Stimulated activated CD4-positive, alpha-beta T cell treated with anti-CD3 and anti-CD28 coated beads, Interleukin-12 subunit alpha, Interleukin-12 subunit beta, amount 100 ng/mL, for 48 hours (primary cell): ENCODE results near the gene NLN.
"Not testable (repeated sequence)": the region's sequence is repeated elsewhere in the genome, so short reads cannot be mapped to it uniquely, and the experiment has no call there.

Experiments used
- DNase-seq, 3 donors: peaks; one replicate each; pipeline ENCODE4 v3.0.0-alpha.2; 2020; ENCODE audit warnings: low read depth in 2 of 3, low spot score in 1 of 3

NLN gene

GRCh38 chr5:65732046-65732445 lies 10.0 kb downstream of the NLN start:
- not testable (repeated sequence) for DNase-seq

- not testable (repeated sequence) for DNase-seq
Measured at GRCh38 chr5:65734196-65734775, 12.3 kb downstream of the NLN start.

DNA sequence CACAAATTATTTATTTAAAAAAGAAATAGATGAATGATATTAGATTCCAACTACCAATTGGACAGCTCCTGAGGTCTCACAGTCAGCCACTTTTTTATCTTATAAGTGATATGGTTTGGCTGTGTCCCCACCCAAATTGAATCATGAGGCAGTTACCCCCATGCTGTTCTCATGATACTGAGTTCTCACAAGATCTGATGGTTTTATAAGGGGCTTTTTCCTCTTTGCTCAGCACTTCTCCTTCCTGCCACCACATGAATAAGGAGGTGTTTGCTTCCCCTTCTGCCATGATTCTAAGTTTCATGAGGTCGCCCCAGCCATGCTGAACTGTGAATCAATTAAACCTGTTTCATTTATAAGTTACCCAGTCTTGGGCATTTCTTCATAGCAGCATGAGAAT lies 12.9 kb downstream of the NLN start:
- no peak for DNase-seq

DNA sequence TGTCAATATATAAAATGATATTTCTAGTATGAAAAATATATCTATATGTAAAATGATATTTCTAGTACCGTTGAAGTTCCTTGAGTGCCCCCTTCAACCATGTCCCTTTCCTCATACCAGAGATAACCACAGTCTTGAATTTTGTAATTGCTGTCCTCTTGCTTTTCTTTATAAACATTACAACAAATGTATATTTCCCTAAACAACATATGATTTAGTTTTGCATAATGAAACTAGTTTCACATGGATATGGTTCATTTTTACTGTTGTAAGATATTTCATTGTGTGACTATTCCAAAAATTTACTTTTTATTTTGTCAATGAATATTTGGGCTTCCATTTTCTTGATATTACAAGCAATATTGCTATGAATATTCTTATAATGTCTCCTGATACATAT lies 14.0 kb downstream of the NLN start:
- no peak for DNase-seq

GRCh38 chr5:65737842-65738241 lies 15.8 kb downstream of the NLN start:
- DNase-seq = no peak

- no peak for DNase-seq
Measured at GRCh38 chr5:65738305-65738704, 16.3 kb downstream of the NLN start.

GRCh38 chr5:65739162-65739561 lies 17.2 kb downstream of the NLN start:
- no peak for DNase-seq

DNA sequence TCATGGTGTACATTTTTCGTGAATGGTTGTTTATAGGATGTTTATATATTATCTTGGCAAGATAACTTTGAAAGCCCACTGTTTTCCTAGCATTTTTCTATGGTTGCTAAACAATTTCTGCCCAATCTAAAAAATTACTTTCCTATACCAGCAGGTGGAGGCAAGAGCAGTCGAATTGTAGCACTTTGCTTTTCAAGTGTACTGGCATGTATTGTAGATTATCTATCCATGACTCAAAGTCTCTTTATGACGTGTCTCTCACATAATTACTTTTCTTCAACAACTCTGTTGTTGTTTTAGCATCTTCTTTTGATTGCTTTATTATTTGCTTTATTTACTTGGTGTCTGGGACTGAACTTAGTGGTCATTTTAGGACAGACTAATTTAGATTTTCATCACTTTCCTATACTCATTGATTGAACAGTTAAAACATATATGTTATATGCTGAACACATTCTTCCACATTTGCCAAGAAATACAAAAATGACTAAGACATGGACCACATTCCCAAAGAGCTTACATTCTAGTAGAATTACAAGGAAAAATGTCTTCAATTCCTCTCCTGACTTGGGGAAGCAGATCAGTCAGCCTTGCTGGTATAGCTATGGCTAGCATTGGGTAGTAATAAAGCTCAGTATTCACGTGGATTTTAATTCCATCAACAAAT lies 20.7 kb downstream of the NLN start:
- no peak for DNase-seq

GRCh38 chr5:65749221-65749844 lies 27.3 kb downstream of the NLN start:
- DNase-seq = no peak

DNA sequence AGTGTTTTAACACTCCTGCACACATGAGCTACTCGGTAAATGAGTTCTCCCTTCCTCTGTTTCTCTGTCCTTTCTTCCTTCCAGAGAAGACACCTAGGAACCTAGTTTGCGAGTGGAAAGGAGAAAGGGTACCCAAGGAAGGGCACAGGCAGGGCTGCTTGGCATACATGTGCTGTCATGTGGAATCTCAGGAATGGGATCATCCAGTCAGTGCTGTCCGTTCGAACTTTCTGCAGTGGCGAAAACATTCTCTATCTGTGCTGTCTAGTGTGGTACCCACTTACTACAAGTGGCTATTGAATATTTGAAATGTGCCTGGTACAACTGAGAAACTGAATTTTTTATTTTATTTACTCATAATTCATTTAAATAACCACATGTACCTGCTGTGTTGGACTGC lies 28.0 kb downstream of the NLN start:
- DNase-seq = no peak

GRCh38 chr5:65750938-65751337 lies 28.9 kb downstream of the NLN start:
- DNase-seq = no peak

DNA sequence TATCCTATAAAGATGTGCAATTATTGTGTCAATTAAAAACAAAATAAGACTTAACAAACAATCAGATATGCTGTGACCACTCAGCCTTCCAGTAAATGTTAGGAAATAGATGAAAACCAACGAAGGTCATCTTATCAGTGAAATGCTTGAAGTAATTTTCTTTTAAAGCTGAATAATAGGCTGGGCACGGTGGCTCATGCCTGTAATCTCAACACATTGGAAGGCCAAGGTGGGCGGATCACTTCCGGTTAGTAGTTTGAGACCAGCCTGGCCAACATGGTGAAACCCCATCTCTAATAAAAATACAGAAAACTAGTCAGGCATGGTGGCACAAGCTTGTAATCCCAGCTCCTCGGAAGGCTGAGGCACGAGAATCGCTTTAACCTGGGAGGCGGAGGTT lies 31.2 kb downstream of the NLN start:
- no peak for DNase-seq

- no peak for DNase-seq
Measured at GRCh38 chr5:65758546-65759144, 36.6 kb downstream of the NLN start.

DNA sequence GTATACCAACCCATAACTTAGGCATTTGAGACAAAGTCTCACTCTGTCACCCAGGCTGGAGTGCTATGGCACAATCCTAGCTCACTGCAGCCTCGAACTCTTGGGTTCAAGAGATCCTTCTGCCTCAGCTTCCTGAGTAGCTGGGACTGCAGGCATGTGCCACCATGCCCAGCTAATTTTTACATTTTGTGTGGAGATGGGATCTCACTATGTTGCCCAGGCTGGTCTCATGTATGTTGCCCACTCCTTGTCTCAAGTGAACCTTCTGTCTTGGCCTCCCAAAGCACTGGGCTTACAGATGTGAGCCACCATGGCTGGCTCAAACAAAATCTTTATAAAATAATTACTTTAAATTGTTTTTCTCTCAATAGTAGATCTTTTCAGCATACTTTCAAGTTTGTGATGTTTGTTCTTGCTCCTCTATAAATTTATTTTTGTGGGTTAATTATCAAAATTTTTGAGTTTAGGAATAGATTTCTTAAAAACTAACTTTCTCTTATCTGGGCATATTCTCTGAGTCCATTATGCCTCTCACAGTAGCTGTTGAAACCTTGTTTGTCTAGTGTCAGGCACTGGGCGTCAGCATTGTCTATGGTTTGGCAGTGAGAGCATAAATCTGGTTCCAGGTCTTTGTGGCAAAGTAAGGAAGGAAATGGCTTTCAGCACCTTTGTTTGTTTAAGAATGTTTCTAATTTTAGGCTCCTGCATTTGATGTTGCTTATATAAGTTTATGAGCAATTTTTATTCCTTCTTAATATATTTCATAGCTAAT lies 38.7 kb downstream of the NLN start:
- DNase-seq = no peak

DNA sequence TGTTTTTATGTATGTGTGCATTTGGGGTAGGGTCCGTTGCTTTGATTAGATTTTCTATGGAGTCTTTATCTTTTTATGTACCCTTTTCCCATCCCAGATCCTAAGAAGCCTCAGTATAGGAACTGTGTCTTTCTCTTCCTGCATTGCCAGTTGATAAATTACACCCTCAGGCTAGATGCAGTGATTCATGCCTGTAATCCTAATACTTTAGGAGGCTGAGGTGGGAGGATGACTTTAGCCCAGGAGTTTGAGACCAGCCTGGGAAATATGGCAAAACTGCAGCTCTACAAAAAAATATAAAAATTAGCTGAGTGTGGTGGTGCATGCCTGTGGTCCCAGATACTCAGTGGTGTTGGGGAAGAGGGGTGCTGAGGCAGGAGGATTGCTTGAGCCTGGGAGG lies 40.2 kb downstream of the NLN start:
- DNase-seq = no peak

DNA sequence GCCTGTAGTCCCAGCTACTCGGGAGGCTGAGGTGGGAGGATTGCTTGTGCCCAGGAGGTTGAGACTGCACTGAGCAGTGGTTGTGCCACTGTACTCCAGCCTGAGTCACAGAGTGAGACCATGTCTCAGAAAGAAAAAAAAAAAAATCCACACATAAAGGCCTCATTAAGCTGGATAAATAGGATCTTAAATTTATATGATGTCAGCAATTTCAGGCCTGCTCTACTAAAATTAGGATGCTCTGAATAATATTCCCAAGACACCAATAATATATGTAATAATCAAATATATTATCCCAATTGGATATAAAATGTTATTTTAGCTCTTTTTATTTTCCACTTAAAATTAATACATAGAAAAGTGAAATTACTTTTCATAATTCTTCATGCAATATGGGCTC lies 43.6 kb downstream of the NLN start:
- no peak for DNase-seq

GRCh38 chr5:65766175-65766574 lies 44.2 kb downstream of the NLN start:
- DNase-seq = no peak

GRCh38 chr5:65766781-65767180 lies 44.8 kb downstream of the NLN start:
- no peak for DNase-seq

GRCh38 chr5:65767565-65767964 lies 45.6 kb downstream of the NLN start:
- DNase-seq = no peak

DNA sequence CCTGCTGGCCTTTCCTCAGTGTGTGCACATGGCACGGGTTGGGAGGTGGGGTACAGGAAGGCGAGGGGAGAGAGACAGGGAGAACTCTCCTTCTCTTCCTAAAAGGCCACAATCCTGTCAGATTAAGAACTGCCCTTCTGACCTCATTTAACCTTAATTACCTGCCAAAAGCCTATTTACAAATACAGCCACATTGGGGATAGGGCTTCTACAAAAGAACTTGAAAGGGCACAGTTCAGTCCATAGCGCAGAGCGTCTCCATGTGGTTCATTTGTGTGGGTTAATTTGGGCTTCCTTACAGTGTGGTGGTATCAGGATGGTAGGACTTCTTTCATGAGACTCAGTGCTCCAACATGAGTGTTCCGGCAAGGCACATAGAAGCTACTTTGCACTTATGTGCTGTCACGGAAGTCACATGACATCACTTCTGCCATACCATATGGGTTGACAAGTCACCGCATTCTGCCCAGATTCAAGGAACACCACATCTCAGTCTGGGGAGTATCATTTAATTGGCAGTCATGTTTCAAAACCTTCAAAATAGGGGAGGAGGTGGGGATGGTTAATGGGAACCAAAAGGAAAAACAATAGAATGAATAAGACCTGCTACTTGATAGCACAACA lies 46.8 kb downstream of the NLN start:
- no peak for DNase-seq

DNA sequence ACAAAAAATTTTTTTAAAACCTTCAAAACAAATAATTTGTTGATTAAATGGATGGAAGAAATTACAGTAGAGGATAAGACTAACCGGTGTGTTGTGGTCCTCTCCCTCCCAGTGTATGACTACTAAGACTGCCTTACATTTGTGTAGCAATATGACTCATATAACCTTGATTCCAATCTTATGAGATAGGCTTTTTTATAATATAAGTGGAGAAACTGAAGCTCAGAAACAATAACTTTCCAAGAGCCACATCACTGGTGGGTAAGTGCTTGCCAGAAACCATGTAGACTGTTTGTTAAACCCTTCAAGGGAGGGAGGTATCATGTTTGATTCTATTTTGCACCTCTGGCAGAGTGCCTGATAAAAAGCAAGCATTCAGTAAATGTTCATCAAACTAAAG lies 47.5 kb downstream of the NLN start:
- DNase-seq = no peak
